Testis (tissue), 3 donors: ENCODE results near the gene MARK4. TPM values are rescaled to one million over a fixed set of nuclear protein-coding genes. Genes with fewer than 3 reads are reported as not detected.

Source experiments
- DNase-seq: peaks from one replicate; pipeline ENCODE4 v3.0.0-alpha.2; 2019
- H3K27ac ChIP-seq, 2 donors: fragments of 200-600 bp; sonication (generic); one replicate each; pipeline ENCODE4 v1.5.1; 2019
- H3K27me3 ChIP-seq: fragments of 200-600 bp; sonication (generic); one replicate; pipeline ENCODE4 v1.5.1; 2019
- H3K36me3 ChIP-seq: fragments of 200-600 bp; sonication (generic); one replicate; pipeline ENCODE4 v1.5.1; 2017; ENCODE audit warnings: low read depth; ENCODE audit errors: missing control alignments
- H3K4me1 ChIP-seq: fragments of 200-600 bp; sonication (generic); one replicate; pipeline ENCODE4 v1.5.1; 2019
- H3K4me3 ChIP-seq, 2 donors: fragments of 200-600 bp; sonication (generic); one replicate each; pipeline ENCODE4 v1.5.1; 2017 to 2019
- H3K9me3 ChIP-seq: fragments of 200-600 bp; sonication (generic); one replicate; pipeline ENCODE4 v1.5.1; 2017
- CTCF ChIP-seq, 3 experiments: fragments of 450-650 bp in 2 of 3; fragments of 200-600 bp in 1 of 3; sonication (generic) in 1 of 3; IDR thresholded peaks; one replicate each; pipeline ENCODE4 v1.5.1; 2016 to 2019; ENCODE audit warnings: antibody characterized with exemption in 3 of 3, mild to moderate bottlenecking in 2 of 3, moderate library complexity in 1 of 3
- POLR2A ChIP-seq: fragments of 450-650 bp; IDR thresholded peaks from one replicate; pipeline ENCODE4 v1.6.1; 2017; ENCODE audit warnings: antibody characterized with exemption, mild to moderate bottlenecking, moderate library complexity
- WGBS, 2 donors: methylation state at CpG; one replicate each; pipeline ENCODE4 v1.1.5; 2018; 5-methylcytosine and 5-hydroxymethylcytosine counted together
- intact Hi-C: fragments of 100-400 bp; cut with DNase I; formaldehyde crosslinking; loops from one replicate; pipeline ENCODE4 v1.15.1; 2023; ENCODE audit warnings: low total_unique reads
- polyA plus RNA-seq: library from polyadenylated mRNA; stranded (reverse); fragments of 350-450 nt; fragmentation: Illumina TruSeq; extraction: RNeasy Lipid Tissue Mini Kit (QIAGEN cat#74804); gene quantifications from one replicate; pipeline ENCODE4 v1.2.3, GENCODE V29; 2014; ENCODE audit warnings: low read depth, low replicate concordance; ENCODE audit not compliant: insufficient read depth
- total RNA-seq, 2 donors: library from RNA; depleted of rRNA; stranded (reverse); fragments of >200 nt; gene quantifications; one replicate each; pipeline ENCODE4 v1.2.3, GENCODE V29; 2016

Gene MARK4
- total and polyA plus RNA-seq, 3 donors from 2014 or later, result 114 to 200 (median 197) TPM

GRCh38 chr19:45278087-45278486, 27.0 kb downstream of the MARK4 start:
- DNase-seq, result peak; percentile 61
- intact Hi-C loops, result no loop called here

GRCh38 chr19:45279587-45280192, 28.6 kb downstream of the MARK4 start:
- intact Hi-C loops, result no loop called here
- no peak for DNase-seq
- Histone ChIP-seq H3K27me3 (no peaks in the 10 kb centered on the region), H3K4me3 (no peak overlapping the region), H3K36me3 (no peaks in the 10 kb centered on the region), H3K4me1 (peaks cover 13% of the 10 kb centered on the region), H3K27ac (no peak overlapping the region), H3K9me3 (no peaks in the 10 kb centered on the region)
- 64 to 70% methylated on average over 3 of the region's 3 CpGs for WGBS, 2 donors
- TF ChIP-seq CTCF (IDR thresholded peaks at IDR 0.05), result no peak
- no peak for TF ChIP-seq POLR2A

More at GRCh38 chr19:45278087-45278486, 27.0 kb downstream of the MARK4 start:
- H3K27ac ChIP-seq, result peak overlapping the region; percentile 4 to 58
- TF ChIP-seq POLR2A (no peak), CTCF (IDR thresholded peaks at IDR 0.05) (no peak)
- peaks cover 22% of the 10 kb centered on the region for H3K4me1 ChIP-seq
- WGBS, 2 donors, result 67 to 77% methylated on average over 8 to 10 of the region's 10 CpGs
- no peaks in the 10 kb centered on the region for H3K27me3 ChIP-seq
- H3K9me3 ChIP-seq, result no peaks in the 10 kb centered on the region
- H3K36me3 ChIP-seq, result no peaks in the 10 kb centered on the region
- H3K4me3 ChIP-seq, result no peak overlapping the region

- WGBS, 2 donors, result 80 to 90% methylated on average over 9 to 19 of the region's 19 CpGs
- H3K36me3 ChIP-seq, result no peaks in the 10 kb centered on the region
- no peak overlapping the region for H3K27ac ChIP-seq
- intact Hi-C loops, result no loop called here
- H3K4me1 ChIP-seq, result peaks cover 10% of the 10 kb centered on the region
- no peak overlapping the region for H3K4me3 ChIP-seq
- H3K27me3 ChIP-seq, result no peaks in the 10 kb centered on the region
- no peaks in the 10 kb centered on the region for H3K9me3 ChIP-seq
- no peak for TF ChIP-seq POLR2A
- no peak for TF ChIP-seq CTCF (IDR thresholded peaks at IDR 0.05)
- no peak for DNase-seq
These were observed 29.4 kb downstream of the MARK4 start for GRCh38 chr19:45280471-45280961.

- no peaks in the 10 kb centered on the region for H3K36me3 ChIP-seq
- no peaks in the 10 kb centered on the region for H3K27me3 ChIP-seq
- TF ChIP-seq POLR2A, result no peak
- no peak for TF ChIP-seq CTCF (IDR thresholded peaks at IDR 0.05)
- no peaks in the 10 kb centered on the region for H3K9me3 ChIP-seq
- H3K27ac ChIP-seq, result no peak overlapping the region
- 72 to 77% methylated on average over 7 of the region's 7 CpGs for WGBS, 2 donors
- no peak for DNase-seq
- H3K4me3 ChIP-seq, result no peak overlapping the region
- intact Hi-C loops, result no loop called here
- no peaks in the 10 kb centered on the region for H3K4me1 ChIP-seq
These were observed 32.5 kb downstream of the MARK4 start for GRCh38 chr19:45283443-45284033.
